Measurements from ENCODE around the gene RASGEF1C. TPM values are rescaled to one million over a fixed set of nuclear protein-coding genes. Genes with fewer than 3 reads are reported as not detected.

The RASGEF1C gene
- 0.93 TPM for total RNA-seq

GRCh38 chr5:180209137-180209581, at the start of gene RASGEF1C:
Gene RASGEF1C (minus strand): TSS chr5:180209211. CDS start chr5:180138052, 71,159 bp downstream.

GRCh38 chr5:180071531-180072255, 137.3 kb downstream of the RASGEF1C start, which contains the start of gene RNF130:
Gene RNF130 (minus strand): TSS chr5:180071759. CDS start chr5:180071702, 57 bp downstream.

Other genes with a start within 250 kb of the RASGEF1C start
- 59.7 TPM for gene RNF130, start 137.5 kb downstream of the RASGEF1C start, total RNA-seq
- 34.1 TPM for gene MAPK9, start 82.9 kb upstream of the RASGEF1C start, total RNA-seq
- gene GFPT2, start 144.1 kb upstream of the RASGEF1C start, total RNA-seq = 11.9 TPM

Data from metanephros (tissue), 1 donor.